ENCODE results near the gene DLG2.

DNA sequence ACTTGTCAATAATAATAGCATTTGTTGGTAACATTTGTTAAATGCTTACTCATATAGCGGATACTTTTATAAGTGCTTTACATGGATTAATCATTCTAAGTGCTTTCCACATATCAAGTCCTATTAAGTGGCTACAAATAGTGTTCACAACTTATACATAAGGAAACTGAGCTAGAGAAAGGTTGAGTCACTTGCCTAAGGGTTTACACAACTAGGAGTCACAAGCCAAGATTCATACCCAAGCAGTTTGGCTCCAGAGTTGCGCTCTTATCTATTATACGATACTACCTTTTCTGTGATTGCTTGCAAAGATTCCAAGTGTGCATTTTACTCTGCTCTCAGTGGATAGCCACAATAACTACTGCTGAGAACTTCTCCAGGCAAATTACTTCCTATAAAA, 2125.1 kb downstream of the DLG2 start:
- TF ChIP-seq, protein P1, sequence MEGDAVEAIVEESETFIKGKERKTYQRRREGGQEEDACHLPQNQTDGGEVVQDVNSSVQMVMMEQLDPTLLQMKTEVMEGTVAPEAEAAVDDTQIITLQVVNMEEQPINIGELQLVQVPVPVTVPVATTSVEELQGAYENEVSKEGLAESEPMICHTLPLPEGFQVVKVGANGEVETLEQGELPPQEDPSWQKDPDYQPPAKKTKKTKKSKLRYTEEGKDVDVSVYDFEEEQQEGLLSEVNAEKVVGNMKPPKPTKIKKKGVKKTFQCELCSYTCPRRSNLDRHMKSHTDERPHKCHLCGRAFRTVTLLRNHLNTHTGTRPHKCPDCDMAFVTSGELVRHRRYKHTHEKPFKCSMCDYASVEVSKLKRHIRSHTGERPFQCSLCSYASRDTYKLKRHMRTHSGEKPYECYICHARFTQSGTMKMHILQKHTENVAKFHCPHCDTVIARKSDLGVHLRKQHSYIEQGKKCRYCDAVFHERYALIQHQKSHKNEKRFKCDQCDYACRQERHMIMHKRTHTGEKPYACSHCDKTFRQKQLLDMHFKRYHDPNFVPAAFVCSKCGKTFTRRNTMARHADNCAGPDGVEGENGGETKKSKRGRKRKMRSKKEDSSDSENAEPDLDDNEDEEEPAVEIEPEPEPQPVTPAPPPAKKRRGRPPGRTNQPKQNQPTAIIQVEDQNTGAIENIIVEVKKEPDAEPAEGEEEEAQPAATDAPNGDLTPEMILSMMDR (IDR thresholded peaks at IDR 0.05): no peak
- TF ChIP-seq POLR2A (IDR thresholded peaks at IDR 0.05; ENCODE audit: low read depth) (no peak), POLR2AphosphoS5 (IDR thresholded peaks at IDR 0.05) (no peak)
